GM12801 (cell line): ENCODE data around the gene OR5I1.

Experiments
- TF ChIP-seq, protein P1 (sequence below): IDR thresholded peaks from one replicate; pipeline ENCODE4 v1.5.1; 2011; ENCODE audit warnings: control low read depth; ENCODE audit not compliant: insufficient read length; ENCODE audit errors: extremely low read depth

OR5I1 gene

DNA sequence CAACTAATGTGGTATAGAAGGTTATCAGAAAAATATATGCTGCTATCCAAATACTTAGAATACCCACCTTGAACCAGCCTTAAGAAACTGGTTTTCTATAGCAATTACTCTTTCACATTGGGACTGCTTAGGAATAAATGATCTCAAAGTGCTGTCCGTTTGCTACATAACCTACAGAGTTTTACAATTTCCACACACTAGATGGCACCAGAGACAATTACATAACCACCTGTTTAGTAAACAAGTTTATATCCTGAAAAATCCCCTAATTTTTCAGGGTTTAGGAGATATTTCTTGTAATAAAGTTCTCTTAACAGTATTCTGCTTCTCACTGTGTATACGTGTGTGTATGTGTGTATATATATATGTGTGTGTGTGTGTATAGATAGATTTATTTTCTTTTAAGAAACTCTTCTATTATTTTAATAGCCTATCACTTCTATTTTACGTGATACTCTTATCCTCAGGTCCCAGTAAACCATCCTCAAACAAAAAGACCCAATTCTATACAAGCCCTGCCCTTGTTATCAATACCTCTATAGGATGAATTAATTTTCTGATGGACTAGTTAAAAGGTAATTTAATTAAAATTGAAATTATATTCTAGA is 6.7 kb upstream of the OR5I1 start:
- TF ChIP-seq, protein P1, sequence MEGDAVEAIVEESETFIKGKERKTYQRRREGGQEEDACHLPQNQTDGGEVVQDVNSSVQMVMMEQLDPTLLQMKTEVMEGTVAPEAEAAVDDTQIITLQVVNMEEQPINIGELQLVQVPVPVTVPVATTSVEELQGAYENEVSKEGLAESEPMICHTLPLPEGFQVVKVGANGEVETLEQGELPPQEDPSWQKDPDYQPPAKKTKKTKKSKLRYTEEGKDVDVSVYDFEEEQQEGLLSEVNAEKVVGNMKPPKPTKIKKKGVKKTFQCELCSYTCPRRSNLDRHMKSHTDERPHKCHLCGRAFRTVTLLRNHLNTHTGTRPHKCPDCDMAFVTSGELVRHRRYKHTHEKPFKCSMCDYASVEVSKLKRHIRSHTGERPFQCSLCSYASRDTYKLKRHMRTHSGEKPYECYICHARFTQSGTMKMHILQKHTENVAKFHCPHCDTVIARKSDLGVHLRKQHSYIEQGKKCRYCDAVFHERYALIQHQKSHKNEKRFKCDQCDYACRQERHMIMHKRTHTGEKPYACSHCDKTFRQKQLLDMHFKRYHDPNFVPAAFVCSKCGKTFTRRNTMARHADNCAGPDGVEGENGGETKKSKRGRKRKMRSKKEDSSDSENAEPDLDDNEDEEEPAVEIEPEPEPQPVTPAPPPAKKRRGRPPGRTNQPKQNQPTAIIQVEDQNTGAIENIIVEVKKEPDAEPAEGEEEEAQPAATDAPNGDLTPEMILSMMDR, result no peak

DNA sequence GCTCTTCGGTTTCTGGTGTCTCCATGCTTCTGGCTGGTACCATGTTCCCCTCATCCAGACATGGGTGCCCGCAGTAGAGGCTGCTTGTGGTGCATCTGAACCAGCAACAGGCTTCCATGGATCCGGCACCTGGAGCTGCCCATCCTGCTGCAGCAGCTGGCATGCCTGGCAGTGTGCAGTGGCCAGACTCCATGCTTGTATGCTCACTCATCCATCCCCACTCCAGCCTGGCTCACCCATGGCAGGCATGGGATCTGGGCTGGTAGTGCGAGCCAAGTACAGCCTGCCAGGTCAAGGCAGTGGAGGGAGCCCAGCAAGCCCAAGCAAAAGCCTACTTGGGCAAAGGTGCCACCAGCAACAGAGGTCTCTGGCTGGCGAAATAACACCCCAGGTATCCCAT is 15.7 kb downstream of the OR5I1 start:
- TF ChIP-seq, protein P1, result no peak

DNA sequence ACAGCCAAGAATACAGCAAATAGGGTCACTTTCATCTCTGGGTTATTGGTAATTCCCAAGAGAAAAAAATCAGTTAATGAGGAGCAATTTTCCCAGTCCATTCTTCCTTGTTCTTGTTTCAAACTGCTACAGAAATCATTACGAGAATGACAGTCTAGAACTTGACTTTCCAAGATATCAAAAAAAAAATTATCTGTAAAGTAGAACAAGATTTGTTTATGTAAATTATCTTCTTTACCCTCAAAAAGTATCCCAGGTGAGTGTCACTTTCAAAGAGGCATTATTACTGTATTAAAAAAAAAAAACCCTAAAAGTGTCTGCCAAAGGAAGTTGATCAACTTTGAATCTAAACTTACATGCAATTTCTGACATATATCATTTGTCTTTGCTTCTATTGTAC is 21.7 kb downstream of the OR5I1 start, which contains the start of gene OR5W2:
Gene OR5W2, minus strand, starts transcription at position 101 of the 400 bp plus-strand sequence. Its CDS starts 0 bp downstream, at position 101.
- TF ChIP-seq, protein P1, result no peak

DNA sequence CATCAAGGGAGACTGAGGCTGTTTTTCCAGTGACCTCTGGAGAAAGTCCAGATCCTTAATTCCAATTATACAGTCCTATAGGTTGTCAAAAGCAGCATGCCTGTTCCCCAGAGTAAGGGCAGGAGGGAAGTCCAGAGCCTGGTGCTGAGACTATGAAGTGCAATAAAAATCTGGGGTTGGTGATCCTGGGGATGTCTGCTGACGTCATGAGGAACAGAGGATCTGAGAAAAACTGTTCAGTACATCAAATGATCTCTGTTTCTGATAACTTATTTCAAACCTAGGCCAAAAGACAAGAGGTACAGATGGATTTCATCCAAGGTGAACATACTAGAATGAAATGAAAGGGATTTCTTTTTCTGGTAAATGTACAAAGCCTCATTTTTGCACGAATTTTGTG is 33.9 kb downstream of the OR5I1 start:
- TF ChIP-seq, protein P1, result no peak

DNA sequence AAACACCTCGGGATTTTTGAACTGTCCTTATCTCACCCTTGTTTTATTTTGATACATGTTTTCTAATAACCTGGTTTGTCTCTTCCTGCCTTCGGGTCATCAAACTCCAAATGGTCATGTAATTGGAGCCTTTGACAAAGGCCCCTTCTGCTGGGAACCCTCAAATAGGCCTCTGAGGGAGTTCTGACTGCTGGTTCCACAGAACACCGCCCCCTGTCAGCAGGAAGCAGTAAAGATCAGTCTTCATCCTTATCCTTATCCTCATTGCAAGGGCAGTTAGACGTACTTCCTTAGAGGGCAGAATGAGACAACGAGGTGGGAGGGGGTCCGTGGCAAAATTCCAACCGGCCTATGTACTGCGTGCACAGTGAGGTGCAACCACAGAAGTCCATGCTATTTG is 41.0 kb downstream of the OR5I1 start:
- TF ChIP-seq, protein P1, result no peak
